OCI-LY1 (cell line): ENCODE results near the gene OR2V1.

Source experiments
- EZH2 ChIP-seq: fragments of 200-600 bp; sonication (generic), shearing (Covaris generic); IDR thresholded peaks from 2 replicates; pipeline ENCODE4 v1.8.0; 2017; ENCODE audit warnings: borderline replicate concordance, mixed run types, mild to moderate bottlenecking, antibody characterized with exemption, low read length, moderate library complexity, mixed read lengths
- TF ChIP-seq, protein P1 (sequence below): fragments of 200-600 bp; sonication (generic), shearing (Covaris generic); IDR thresholded peaks from 2 replicates; pipeline ENCODE4 v1.5.1; 2017; ENCODE audit warnings: mild to moderate bottlenecking, antibody characterized with exemption, low read length, moderate library complexity, mixed read lengths

DNA sequence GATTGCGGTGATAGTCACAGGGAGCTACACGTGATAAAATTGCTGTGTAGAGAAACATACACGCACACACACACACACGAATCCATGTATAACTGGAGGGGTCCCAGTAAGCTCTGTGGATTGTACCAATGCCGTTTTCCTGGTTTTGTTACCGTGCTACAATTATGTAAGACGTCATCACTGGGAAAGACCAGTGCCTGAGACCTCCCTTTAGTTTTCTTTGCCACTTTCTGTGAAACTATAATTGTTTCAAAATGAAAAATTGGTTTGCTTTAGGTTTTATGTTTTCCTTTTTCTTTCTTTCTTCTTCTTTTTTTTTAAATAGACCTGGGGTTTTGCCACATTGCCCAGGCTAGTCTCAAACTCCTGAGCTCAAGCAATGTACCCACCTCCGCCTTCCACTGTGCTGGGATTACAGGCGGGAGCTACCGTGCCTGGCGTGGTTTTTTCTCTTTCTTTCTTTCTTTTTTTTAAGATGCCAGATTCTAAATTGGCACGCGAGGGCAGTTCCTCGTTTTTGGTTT, 37.7 kb upstream of the OR2V1 start:
- TF ChIP-seq, protein P1, sequence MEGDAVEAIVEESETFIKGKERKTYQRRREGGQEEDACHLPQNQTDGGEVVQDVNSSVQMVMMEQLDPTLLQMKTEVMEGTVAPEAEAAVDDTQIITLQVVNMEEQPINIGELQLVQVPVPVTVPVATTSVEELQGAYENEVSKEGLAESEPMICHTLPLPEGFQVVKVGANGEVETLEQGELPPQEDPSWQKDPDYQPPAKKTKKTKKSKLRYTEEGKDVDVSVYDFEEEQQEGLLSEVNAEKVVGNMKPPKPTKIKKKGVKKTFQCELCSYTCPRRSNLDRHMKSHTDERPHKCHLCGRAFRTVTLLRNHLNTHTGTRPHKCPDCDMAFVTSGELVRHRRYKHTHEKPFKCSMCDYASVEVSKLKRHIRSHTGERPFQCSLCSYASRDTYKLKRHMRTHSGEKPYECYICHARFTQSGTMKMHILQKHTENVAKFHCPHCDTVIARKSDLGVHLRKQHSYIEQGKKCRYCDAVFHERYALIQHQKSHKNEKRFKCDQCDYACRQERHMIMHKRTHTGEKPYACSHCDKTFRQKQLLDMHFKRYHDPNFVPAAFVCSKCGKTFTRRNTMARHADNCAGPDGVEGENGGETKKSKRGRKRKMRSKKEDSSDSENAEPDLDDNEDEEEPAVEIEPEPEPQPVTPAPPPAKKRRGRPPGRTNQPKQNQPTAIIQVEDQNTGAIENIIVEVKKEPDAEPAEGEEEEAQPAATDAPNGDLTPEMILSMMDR, result no peak
- TF ChIP-seq EZH2, result no peak
